IMR-90 (cell line): ENCODE results near the gene KLHL12. TPM values are rescaled to one million over a fixed set of nuclear protein-coding genes. Genes with fewer than 3 reads are reported as not detected.

Experiments
- ATAC-seq: fragments of 200-7000 bp; cut with Tn5 transposase; 2 replicates; pipeline ENCODE4 v1.9.1; 2020; ENCODE audit warnings: low read depth, mild to moderate bottlenecking, moderate library complexity
- BruUV-seq: library from RNA; stranded (reverse); fragments of 400-500 nt; replicated peaks from 2 replicates; lab custom pipeline; 2021; lab: Mats Ljungman, UMichigan
- CTCF ChIA-PET: fragments of 300-600 bp; formaldehyde crosslinking; extraction: SDS; loops from one replicate; lab custom pipeline; 2021; ENCODE audit warnings: antibody characterized with exemption; lab: Yijun Ruan, JAX
- POLR2A ChIA-PET: fragments of 300-600 bp; sonication (Branson Sonifier 250); formaldehyde crosslinking; loops from one replicate; lab custom pipeline; 2022; ENCODE audit warnings: antibody characterized with exemption; ENCODE audit not compliant: unreplicated experiment; lab: Charles Lee
- DNase-seq: peaks from one replicate; pipeline ENCODE4 v3.0.0; 2013
- H2AFZ ChIP-seq: replicated peaks from 2 replicates; pipeline ENCODE3; 2013; ENCODE audit warnings: low read length, mild to moderate bottlenecking; ENCODE audit not compliant: poor library complexity
- H2AK5ac ChIP-seq: 2 replicates; pipeline ENCODE4 v1.6.1; 2013; ENCODE audit warnings: low read depth, low read length, inconsistent platforms
- H2AK9ac ChIP-seq: replicated peaks from 2 replicates; pipeline ENCODE3; 2013; ENCODE audit warnings: mild to moderate bottlenecking, low read depth, low read length, moderate library complexity; ENCODE audit not compliant: poor library complexity
- H2BK120ac ChIP-seq: 2 replicates; pipeline ENCODE4 v1.6.1; 2013; ENCODE audit warnings: low read depth, low read length, inconsistent platforms
- H2BK15ac ChIP-seq: 3 replicates; pipeline ENCODE4 v1.6.1; 2013; ENCODE audit warnings: low read depth, low read length, inconsistent platforms
- H2BK20ac ChIP-seq: 2 replicates; pipeline ENCODE4 v1.6.1; 2013; ENCODE audit warnings: low read depth, mild to moderate bottlenecking, inconsistent platforms, low read length, moderate library complexity
- H2BK5ac ChIP-seq: 2 replicates; pipeline ENCODE4 v1.6.1; 2013; ENCODE audit warnings: mild to moderate bottlenecking, low read depth, low read length, inconsistent platforms; ENCODE audit not compliant: poor library complexity, severe bottlenecking
- H3K14ac ChIP-seq: replicated peaks from 2 replicates; pipeline ENCODE4 v1.6.1; 2013; ENCODE audit warnings: low read depth, low read length, inconsistent platforms
- H3K18ac ChIP-seq: 2 replicates; pipeline ENCODE4 v1.6.1; 2013; ENCODE audit warnings: low read depth, low read length, control low read depth
- H3K23ac ChIP-seq: 2 replicates; pipeline ENCODE4 v1.6.1; 2013; ENCODE audit warnings: low read depth, low read length, inconsistent platforms
- H3K27ac ChIP-seq: 2 replicates; pipeline ENCODE4 v1.5.1; 2013; ENCODE audit warnings: mild to moderate bottlenecking, control low read depth, low read length; ENCODE audit not compliant: insufficient read depth
- H3K27me3 ChIP-seq: 2 replicates; pipeline ENCODE4 v1.6.1; 2013; ENCODE audit warnings: low read length; ENCODE audit not compliant: control insufficient read depth, insufficient read depth
- H3K36me3 ChIP-seq: 2 replicates; pipeline ENCODE4 v1.6.1; 2013; ENCODE audit warnings: low read length, mixed read lengths; ENCODE audit not compliant: control insufficient read depth, insufficient read depth
- H3K4ac ChIP-seq: 2 replicates; pipeline ENCODE4 v1.6.1; 2013; ENCODE audit warnings: low read depth, low read length, inconsistent platforms
- H3K4me1 ChIP-seq: 2 replicates; pipeline ENCODE4 v1.6.1; 2013; ENCODE audit warnings: low read length, mixed read lengths; ENCODE audit not compliant: control insufficient read depth, insufficient read depth
- H3K4me2 ChIP-seq: 2 replicates; pipeline ENCODE4 v1.6.1; 2013; ENCODE audit warnings: low read depth, mild to moderate bottlenecking, control low read depth, low read length, moderate library complexity
- H3K4me3 ChIP-seq: 2 replicates; pipeline ENCODE4 v1.5.1; 2013; ENCODE audit warnings: low read depth, mild to moderate bottlenecking, control low read depth, low read length, moderate library complexity; ENCODE audit not compliant: insufficient read depth
- H3K56ac ChIP-seq: 2 replicates; pipeline ENCODE4 v1.6.1; 2013; ENCODE audit warnings: low read length, inconsistent platforms; ENCODE audit not compliant: insufficient read depth; ENCODE audit errors: extremely low read depth
- H3K79me1 ChIP-seq, 2 experiments: 2 replicates each; pipeline ENCODE4 v1.6.1; 2013; ENCODE audit warnings: low read length in 2 of 2, inconsistent platforms in 1 of 2, low read depth in 1 of 2
- H3K9ac ChIP-seq: 2 replicates; pipeline ENCODE4 v1.6.1; 2013; ENCODE audit warnings: low read depth, low read length, control low read depth
- H3K9me1 ChIP-seq: 2 replicates; pipeline ENCODE4 v1.6.1; 2013; ENCODE audit warnings: low read length, inconsistent platforms; ENCODE audit not compliant: insufficient read depth
- H3K9me3 ChIP-seq: 2 replicates; pipeline ENCODE4 v1.6.1; 2013; ENCODE audit warnings: low read length; ENCODE audit not compliant: control insufficient read depth, insufficient read depth
- H4K20me1 ChIP-seq: 2 replicates; pipeline ENCODE4 v1.6.1; 2013; ENCODE audit warnings: low read length, inconsistent platforms; ENCODE audit not compliant: insufficient read depth
- H4K5ac ChIP-seq: 2 replicates; pipeline ENCODE4 v1.6.1; 2013; ENCODE audit warnings: mild to moderate bottlenecking, low read depth, low read length, control low read depth
- H4K8ac ChIP-seq, 2 experiments: 2 replicates each; pipeline ENCODE4 v1.6.1; 2013; ENCODE audit warnings: low read depth in 2 of 2, low read length in 2 of 2, control low read depth in 1 of 2, inconsistent platforms in 1 of 2
- H4K91ac ChIP-seq: 2 replicates; pipeline ENCODE4 v1.6.1; 2013; ENCODE audit warnings: low read depth, low read length, inconsistent platforms; ENCODE audit not compliant: insufficient read depth
- CTCF ChIP-seq: conservative IDR thresholded peaks from 2 replicates; pipeline ENCODE4 v1.5.1; 2012; ENCODE audit warnings: mild to moderate bottlenecking, low read depth, low read length, improper control_type of control experiment
- MAZ ChIP-seq: IDR thresholded peaks from 2 replicates; pipeline ENCODE4 v1.6.1; 2012; ENCODE audit warnings: low read depth, mild to moderate bottlenecking, low read length, improper control_type of control experiment, moderate library complexity, borderline replicate concordance
- NFE2L2 ChIP-seq: fragments of 150-350 bp; IDR thresholded peaks from 2 replicates; pipeline ENCODE4 v1.6.1; 2016; ENCODE audit warnings: low read depth, mild to moderate bottlenecking, low read length
- RAD21 ChIP-seq: IDR thresholded peaks from 2 replicates; pipeline ENCODE4 v1.6.1; 2012; ENCODE audit warnings: low read length, improper control_type of control experiment
- RFX5 ChIP-seq: IDR thresholded peaks from 2 replicates; pipeline ENCODE4 v1.8.0; 2012; ENCODE audit warnings: low read depth, mild to moderate bottlenecking, low read length, moderate library complexity
- SMC3 ChIP-seq: fragments of 150-350 bp; IDR thresholded peaks from 2 replicates; pipeline ENCODE4 v1.6.1; 2016; ENCODE audit warnings: low read depth, mild to moderate bottlenecking, antibody characterized with exemption, low read length, moderate library complexity
- WGBS, 2 experiments: methylation state at CpG; one replicate each; pipeline versions ENCODE4 v1.1.5 to v1.1.7; 2013; ENCODE audit warnings: missing lambda C conversion rate in 2 of 2; ENCODE audit not compliant: insufficient read length in 1 of 2; ENCODE audit errors: extremely low coverage in 2 of 2; 5-methylcytosine and 5-hydroxymethylcytosine counted together
- dilution Hi-C: fragments of 300-500 bp; cut with HindIII; formaldehyde crosslinking; loops from one replicate; pipeline ENCODE4 v1.14.3; 2018; ENCODE audit warnings: low sequenced_read_pairs; ENCODE audit not compliant: unreplicated experiment
- in situ Hi-C: fragments of 300-500 bp; cut with MboI; formaldehyde crosslinking; loops from 3 replicates; pipeline ENCODE4 v1.14.3; 2019; ENCODE audit warnings: low sequenced_read_pairs, inconsistent platforms, mixed read lengths
- intact Hi-C: fragments of 100-400 bp; cut with micrococcal nuclease; formaldehyde crosslinking; loops from 2 replicates; pipeline ENCODE4 v1.10.0; 2022
- polyA plus RNA-seq, 3 experiments: library from polyadenylated mRNA; depleted of rRNA; stranded (reverse); fragments of >200 nt; gene quantifications; 2 replicates each; pipeline ENCODE4 v1.2.3, GENCODE V29; 2012; ENCODE audit warnings: low replicate concordance in 1 of 3
- total RNA-seq: library from RNA; depleted of rRNA; stranded (reverse); fragments of >200 nt; gene quantifications from 2 replicates; pipeline ENCODE4 v1.2.3, GENCODE V29; 2012

The KLHL12 gene
- total and polyA plus RNA-seq, 2 of the 4 experiments (the other 2 are of a cell fraction): 17.2 to 38.4 TPM

- H3K79me1 ChIP-seq: peaks cover 12 to 21% of the 10 kb centered on the region in 2 experiments
- intact Hi-C loops (no loop called here), in situ Hi-C loops (no loop called here), dilution Hi-C loops (no loop called here)
- WGBS, 2 experiments: no CpG with 5 or more reads among the region's 5 CpGs
- TF ChIP-seq RFX5: no peak
- peak; percentile 62 for TF ChIP-seq CTCF
- no peak for TF ChIP-seq NFE2L2
- peak; percentile 43 for TF ChIP-seq SMC3
- peak; percentile 45 for TF ChIP-seq RAD21
- peak; percentile 14; the same call in 1 of the 2 replicates for TF ChIP-seq MAZ
- DNase-seq (peak; percentile 65), ATAC-seq (peak; percentile 53)
- no peak overlapping the region for H4K91ac ChIP-seq
- H3K4ac ChIP-seq: no peak overlapping the region
- H2AK5ac ChIP-seq: no peak overlapping the region
- H4K8ac ChIP-seq: 0 out of 4 replicates have a peak overlapping the region, but pooled peaks of 1 of the 2 experiments have one; percentile 27
- H3K27me3 ChIP-seq: peaks cover 10% of the 10 kb centered on the region
- no peak overlapping the region for H2BK5ac ChIP-seq
- no peaks in the 10 kb centered on the region; the same call in 1 of the 2 replicates for H3K36me3 ChIP-seq
- POLR2A ChIA-PET: no interaction called here
- H2AK9ac ChIP-seq: no peak overlapping the region
- no peak overlapping the region for H2BK15ac ChIP-seq
- H3K4me2 ChIP-seq: no peak overlapping the region
- peak overlapping the region; percentile 80 for H2AFZ ChIP-seq
- no peak overlapping the region for H3K14ac ChIP-seq
- no peak overlapping the region for H3K18ac ChIP-seq
- H3K9me3 ChIP-seq: no peaks in the 10 kb centered on the region
- no peak overlapping the region for H3K9ac ChIP-seq
- H4K20me1 ChIP-seq: no peaks in the 10 kb centered on the region
- peaks cover 17% of the 10 kb centered on the region for H3K9me1 ChIP-seq
- H2BK20ac ChIP-seq: no peak overlapping the region
- no peak overlapping the region for H3K23ac ChIP-seq
- no peak overlapping the region for H4K5ac ChIP-seq
- BruUV-seq: no TSS peak
- H2BK120ac ChIP-seq: no peak overlapping the region
- no peak overlapping the region for H3K27ac ChIP-seq
- no peak overlapping the region for H3K56ac ChIP-seq
- H3K4me3 ChIP-seq: no peak overlapping the region
- CTCF ChIA-PET: interaction anchor here (1.1 kb wide), 1 partner anchor 24 kb away, joined by 3 read pairs; no protein-coding TSS in a partner anchor
- H3K4me1 ChIP-seq: peaks cover 9% of the 10 kb centered on the region
Measured at GRCh38 chr1:202968895-202969295, 41.9 kb upstream of the KLHL12 start.
